ENCODE measurements around the gene TDRD1. TPM values are rescaled to one million over a fixed set of nuclear protein-coding genes. Genes with fewer than 3 reads are reported as not detected.

TDRD1 gene
- total and polyA plus RNA-seq, 2 donors (not counting 3 experiments of a cell fraction or from before 2014, with no cell fraction given): not detected

GRCh38 chr10:114259824-114260223 is 80.7 kb downstream of the TDRD1 start:
- POLR2A ChIA-PET: no interaction called here
- H3K9ac ChIP-seq (replicated peaks; ENCODE audit: extremely low read depth, insufficient read depth, low read length): no peak overlapping the region
- no peaks in the 10 kb centered on the region for H3K9me3 ChIP-seq (replicated peaks; ENCODE audit: control insufficient read depth, insufficient read depth, low read length)
- no peak for TF ChIP-seq MAX (IDR thresholded peaks at IDR 0.05; ENCODE audit: insufficient read depth, insufficient read length)
- no peak for TF ChIP-seq GATA2 (IDR thresholded peaks at IDR 0.05; ENCODE audit: insufficient read depth, insufficient read length, low read depth, low read length)
- no peak for TF ChIP-seq POLR2A (IDR thresholded peaks at IDR 0.05; ENCODE audit: low read depth, low read length)
- TF ChIP-seq CTCF (IDR thresholded peaks at IDR 0.05; ENCODE audit: extremely low read depth in 1 of 2, insufficient read depth in 1 of 2, low read depth in 1 of 2, low read length in 2 of 2): no peak
- TF ChIP-seq FOS (IDR thresholded peaks at IDR 0.05; ENCODE audit: borderline replicate concordance, insufficient read depth, low read length): no peak
- no peak for TF ChIP-seq POLR2AphosphoS5 (IDR thresholded peaks at IDR 0.05; ENCODE audit: insufficient read depth, low read depth, low read length)
- CTCF ChIA-PET: no interaction called here
- H3K4me1 ChIP-seq (ENCODE audit: control insufficient read depth, extremely low read depth, insufficient read depth, low read length): no peaks in the 10 kb centered on the region
- no peaks in the 10 kb centered on the region for H3K79me2 ChIP-seq (ENCODE audit: control insufficient read depth, insufficient read depth, low read length)
- H2AFZ ChIP-seq (ENCODE audit: low read depth, low read length): no peak overlapping the region
- dilution Hi-C loops (cut with MboI; ENCODE audit: extremely low pct_ligation_motif_present, low sequenced_read_pairs): no loop called here
- H3K9me1 ChIP-seq (replicated peaks; ENCODE audit: control insufficient read depth, extremely low read depth, insufficient read depth, low read length): no peaks in the 10 kb centered on the region
- no peak overlapping the region for H3K4me3 ChIP-seq (replicated peaks in 1 of 3; ENCODE audit: insufficient read depth in 1 of 3, low read depth in 1 of 3, low read length in 3 of 3)
- no peak for FAIRE-seq
- no peaks in the 10 kb centered on the region for H3K36me3 ChIP-seq (ENCODE audit: control insufficient read depth in 2 of 2, extremely low read depth in 1 of 2, insufficient read depth in 2 of 2, low read length in 2 of 2)
- no peaks in the 10 kb centered on the region for H4K20me1 ChIP-seq (replicated peaks; ENCODE audit: control insufficient read depth, extremely low read depth, insufficient read depth, low read length)
- no TSS peak for BruUV-seq (replicated peaks)
- H3K4me2 ChIP-seq (ENCODE audit: insufficient read depth, low read length): no peak overlapping the region
- H3K27ac ChIP-seq (ENCODE audit: insufficient read depth, low read depth, low read length): no peak overlapping the region
- intact Hi-C loops (cut with micrococcal nuclease): no loop called here
- DNase-seq (ENCODE audit: low read depth, low spot score): no peak
- H3K27me3 ChIP-seq (ENCODE audit: control insufficient read depth in 2 of 2, insufficient read depth in 2 of 2, low read length in 2 of 2): no peaks in the 10 kb centered on the region

GRCh38 chr10:114260366-114260765 is 81.2 kb downstream of the TDRD1 start:
- no peaks in the 10 kb centered on the region for H3K9me3 ChIP-seq (replicated peaks; ENCODE audit: control insufficient read depth, insufficient read depth, low read length)
- no peak overlapping the region for H3K27ac ChIP-seq (ENCODE audit: insufficient read depth, low read depth, low read length)
- no peaks in the 10 kb centered on the region for H3K27me3 ChIP-seq (ENCODE audit: control insufficient read depth in 2 of 2, insufficient read depth in 2 of 2, low read length in 2 of 2)
- H4K20me1 ChIP-seq (replicated peaks; ENCODE audit: control insufficient read depth, extremely low read depth, insufficient read depth, low read length): no peaks in the 10 kb centered on the region
- no peaks in the 10 kb centered on the region for H3K36me3 ChIP-seq (ENCODE audit: control insufficient read depth in 2 of 2, extremely low read depth in 1 of 2, insufficient read depth in 2 of 2, low read length in 2 of 2)
- ChIA-PET CTCF (no interaction called here), POLR2A (no interaction called here)
- H3K79me2 ChIP-seq (ENCODE audit: control insufficient read depth, insufficient read depth, low read length): no peaks in the 10 kb centered on the region
- H3K4me3 ChIP-seq (replicated peaks in 1 of 3; ENCODE audit: insufficient read depth in 1 of 3, low read depth in 1 of 3, low read length in 3 of 3): no peak overlapping the region
- intact Hi-C loops (cut with micrococcal nuclease) (no loop called here), dilution Hi-C loops (cut with MboI; ENCODE audit: extremely low pct_ligation_motif_present, low sequenced_read_pairs) (no loop called here)
- no peak overlapping the region for H3K9ac ChIP-seq (replicated peaks; ENCODE audit: extremely low read depth, insufficient read depth, low read length)
- no peak for FAIRE-seq
- no TSS peak for BruUV-seq (replicated peaks)
- H3K9me1 ChIP-seq (replicated peaks; ENCODE audit: control insufficient read depth, extremely low read depth, insufficient read depth, low read length): no peaks in the 10 kb centered on the region
- no peak overlapping the region for H2AFZ ChIP-seq (ENCODE audit: low read depth, low read length)
- DNase-seq (ENCODE audit: low read depth, low spot score): no peak
- H3K4me1 ChIP-seq (ENCODE audit: control insufficient read depth, extremely low read depth, insufficient read depth, low read length): no peaks in the 10 kb centered on the region
- no peak overlapping the region for H3K4me2 ChIP-seq (ENCODE audit: insufficient read depth, low read length)
- TF ChIP-seq POLR2A (IDR thresholded peaks at IDR 0.05; ENCODE audit: low read depth, low read length): no peak
- TF ChIP-seq EZH2 (IDR thresholded peaks at IDR 0.05; ENCODE audit: borderline replicate concordance, low read depth, low read length, severe bottlenecking): no peak
- no peak for TF ChIP-seq MYC (IDR thresholded peaks at IDR 0.05; ENCODE audit: low read depth, low read length)
- TF ChIP-seq FOS (IDR thresholded peaks at IDR 0.05; ENCODE audit: borderline replicate concordance, insufficient read depth, low read length): no peak
- TF ChIP-seq CTCF (IDR thresholded peaks at IDR 0.05; ENCODE audit: extremely low read depth in 1 of 2, insufficient read depth in 1 of 2, low read depth in 1 of 2, low read length in 2 of 2): no peak
- TF ChIP-seq MAX (IDR thresholded peaks at IDR 0.05; ENCODE audit: insufficient read depth, insufficient read length): no peak
- TF ChIP-seq POLR2AphosphoS5 (IDR thresholded peaks at IDR 0.05; ENCODE audit: insufficient read depth, low read depth, low read length): no peak
- no peak for TF ChIP-seq JUN (IDR thresholded peaks at IDR 0.05; ENCODE audit: borderline replicate concordance, insufficient read depth, insufficient read length, low read depth)
